ENCODE data around the gene ELP2. TPM values are rescaled to one million over a fixed set of nuclear protein-coding genes. Genes with fewer than 3 reads are reported as not detected.

The ELP2 gene
- total and polyA plus RNA-seq, 7 experiments from 2014 or later: 77.4 to 177 (median 123) TPM

GRCh38 chr18:36211612-36212065 lies 81.9 kb downstream of the ELP2 start:
- Mint-ChIP-seq H3K9me3 (peaks cover 0 to 8% (median 0%) of the 10 kb centered on the region in 11 donors), H3K4me3 (no peak overlapping the region), H3K27ac (no peak overlapping the region), H3K36me3 (no peaks in the 10 kb centered on the region), H3K27me3 (peaks cover 0 to 4% (median 0%) of the 10 kb centered on the region in 5 donors), H3K4me1 (no peaks in the 10 kb centered on the region)
- ATAC-seq (no peak), DNase-seq (no peak)
- ChIA-PET CTCF (no interaction called here), POLR2A (no interaction called here)
- no peaks in the 10 kb centered on the region for H3K27me3 ChIP-seq (ENCODE audit: control insufficient read depth in 2 of 2, insufficient read depth in 2 of 2, low read length in 2 of 2)
- H3K27ac ChIP-seq (ENCODE audit: low read depth, low read length): no peak overlapping the region
- no peaks in the 10 kb centered on the region for H3K36me3 ChIP-seq (ENCODE audit: control insufficient read depth in 2 of 3, insufficient read depth in 3 of 3, low read length in 3 of 3)
- no peak overlapping the region for H3K4me3 ChIP-seq (ENCODE audit: low read length)
- H3K4me1 ChIP-seq (ENCODE audit: control insufficient read depth in 2 of 2, insufficient read depth in 2 of 2, low read length in 2 of 2): no peaks in the 10 kb centered on the region
- H3K9me3 ChIP-seq (ENCODE audit: control insufficient read depth in 2 of 3, low read length in 3 of 3): no peaks in the 10 kb centered on the region
- intact Hi-C loops (cut with micrococcal nuclease): no loop called here

GRCh38 chr18:36212301-36213171 lies 82.8 kb downstream of the ELP2 start:
- CTCF ChIA-PET: no interaction called here
- Histone ChIP-seq H3K27me3 (ENCODE audit: control insufficient read depth in 2 of 2, insufficient read depth in 2 of 2, low read length in 2 of 2) (no peaks in the 10 kb centered on the region), H3K36me3 (ENCODE audit: control insufficient read depth in 2 of 3, insufficient read depth in 3 of 3, low read length in 3 of 3) (no peaks in the 10 kb centered on the region), H3K9me3 (ENCODE audit: control insufficient read depth in 2 of 3, low read length in 3 of 3) (no peaks in the 10 kb centered on the region), H3K4me1 (ENCODE audit: control insufficient read depth in 2 of 2, insufficient read depth in 2 of 2, low read length in 2 of 2) (no peaks in the 10 kb centered on the region), H3K27ac (ENCODE audit: low read depth, low read length) (no peak overlapping the region), H3K4me3 (ENCODE audit: low read length) (no peak overlapping the region)
- intact Hi-C loops (cut with micrococcal nuclease): no loop called here
- POLR2A ChIA-PET: no interaction called here
- DNase-seq (no peak), ATAC-seq (no peak)
- no peaks in the 10 kb centered on the region for H3K36me3 Mint-ChIP-seq
- no peak overlapping the region for H3K27ac Mint-ChIP-seq
- H3K27me3 Mint-ChIP-seq: peaks cover 0 to 4% (median 3%) of the 10 kb centered on the region in 5 donors
- H3K9me3 Mint-ChIP-seq: peaks cover 0 to 7% (median 0%) of the 10 kb centered on the region in 11 donors
- no peak overlapping the region for H3K4me3 Mint-ChIP-seq
- no peaks in the 10 kb centered on the region for H3K4me1 Mint-ChIP-seq

- Mint-ChIP-seq H3K36me3 (no peaks in the 10 kb centered on the region), H3K4me3 (no peak overlapping the region), H3K27me3 (peaks cover 0 to 4% (median 4%) of the 10 kb centered on the region in 5 donors), H3K4me1 (no peaks in the 10 kb centered on the region), H3K27ac (no peak overlapping the region), H3K9me3 (peaks cover 0 to 3% (median 0%) of the 10 kb centered on the region in 11 donors)
- H3K4me3 ChIP-seq (ENCODE audit: low read length): no peak overlapping the region
- no peaks in the 10 kb centered on the region for H3K36me3 ChIP-seq (ENCODE audit: control insufficient read depth in 2 of 3, insufficient read depth in 3 of 3, low read length in 3 of 3)
- no peaks in the 10 kb centered on the region for H3K4me1 ChIP-seq (ENCODE audit: control insufficient read depth in 2 of 2, insufficient read depth in 2 of 2, low read length in 2 of 2)
- ATAC-seq: no peak
- ChIA-PET POLR2A (no interaction called here), CTCF (no interaction called here)
- intact Hi-C loops (cut with micrococcal nuclease): no loop called here
- no peaks in the 10 kb centered on the region for H3K9me3 ChIP-seq (ENCODE audit: control insufficient read depth in 2 of 3, low read length in 3 of 3)
- no peak overlapping the region for H3K27ac ChIP-seq (ENCODE audit: low read depth, low read length)
- no peak for DNase-seq
- no peaks in the 10 kb centered on the region for H3K27me3 ChIP-seq (ENCODE audit: control insufficient read depth in 2 of 2, insufficient read depth in 2 of 2, low read length in 2 of 2)
Observed at GRCh38 chr18:36214811-36215210, 85.1 kb downstream of the ELP2 start.

- Histone ChIP-seq H3K27me3 (ENCODE audit: control insufficient read depth in 2 of 2, insufficient read depth in 2 of 2, low read length in 2 of 2) (no peaks in the 10 kb centered on the region), H3K4me3 (ENCODE audit: low read length) (no peak overlapping the region), H3K4me1 (ENCODE audit: control insufficient read depth in 2 of 2, insufficient read depth in 2 of 2, low read length in 2 of 2) (no peaks in the 10 kb centered on the region), H3K27ac (ENCODE audit: low read depth, low read length) (no peak overlapping the region), H3K36me3 (ENCODE audit: control insufficient read depth in 2 of 3, insufficient read depth in 3 of 3, low read length in 3 of 3) (no peaks in the 10 kb centered on the region), H3K9me3 (ENCODE audit: control insufficient read depth in 2 of 3, low read length in 3 of 3) (no peaks in the 10 kb centered on the region)
- intact Hi-C loops (cut with micrococcal nuclease): no loop called here
- no peaks in the 10 kb centered on the region for H3K4me1 Mint-ChIP-seq
- no peak for DNase-seq
- no peak for ATAC-seq
- H3K36me3 Mint-ChIP-seq: no peaks in the 10 kb centered on the region
- no peak overlapping the region for H3K4me3 Mint-ChIP-seq
- peaks cover 0 to 3% (median 0%) of the 10 kb centered on the region in 11 donors for H3K9me3 Mint-ChIP-seq
- ChIA-PET CTCF (no interaction called here), POLR2A (no interaction called here)
- no peak overlapping the region for H3K27ac Mint-ChIP-seq
- H3K27me3 Mint-ChIP-seq: peaks cover 0 to 6% (median 3%) of the 10 kb centered on the region in 5 donors
Observed at GRCh38 chr18:36215577-36215976, 85.9 kb downstream of the ELP2 start.

GRCh38 chr18:36217348-36217747 lies 87.6 kb downstream of the ELP2 start:
- CTCF ChIA-PET: no interaction called here

GRCh38 chr18:36229188-36229587 lies 99.5 kb downstream of the ELP2 start:
- intact Hi-C loops (cut with micrococcal nuclease): no loop called here
- H3K27ac Mint-ChIP-seq: no peak overlapping the region
- no peak overlapping the region for H3K4me3 Mint-ChIP-seq
- no peak overlapping the region for H3K4me3 ChIP-seq (ENCODE audit: low read length)
- no peaks in the 10 kb centered on the region for H3K27me3 ChIP-seq (ENCODE audit: control insufficient read depth in 2 of 2, insufficient read depth in 2 of 2, low read length in 2 of 2)
- H3K9me3 ChIP-seq (ENCODE audit: control insufficient read depth in 2 of 3, low read length in 3 of 3): peaks cover 0 to 6% (median 0%) of the 10 kb centered on the region in 3 experiments
- H3K36me3 Mint-ChIP-seq: peaks cover 0 to 19% (median 7%) of the 10 kb centered on the region in 5 donors
- H3K9me3 Mint-ChIP-seq: peaks cover 7 to 57% (median 36%) of the 10 kb centered on the region in 11 donors
- POLR2A ChIA-PET: no interaction called here
- H3K27me3 Mint-ChIP-seq: peaks cover 9 to 42% (median 22%) of the 10 kb centered on the region in 5 donors
- H3K27ac ChIP-seq (ENCODE audit: low read depth, low read length): no peak overlapping the region
- H3K4me1 Mint-ChIP-seq: no peaks in the 10 kb centered on the region
- ATAC-seq (no peak), DNase-seq (no peak)
- no peaks in the 10 kb centered on the region for H3K4me1 ChIP-seq (ENCODE audit: control insufficient read depth in 2 of 2, insufficient read depth in 2 of 2, low read length in 2 of 2)
- CTCF ChIA-PET: no interaction called here
- H3K36me3 ChIP-seq (ENCODE audit: control insufficient read depth in 2 of 3, insufficient read depth in 3 of 3, low read length in 3 of 3): no peaks in the 10 kb centered on the region

More at GRCh38 chr18:36217348-36217747, 87.6 kb downstream of the ELP2 start:
- Mint-ChIP-seq H3K27ac (no peak overlapping the region), H3K4me3 (no peak overlapping the region), H3K27me3 (peaks cover 0 to 6% (median 3%) of the 10 kb centered on the region in 5 donors), H3K4me1 (no peaks in the 10 kb centered on the region), H3K36me3 (no peaks in the 10 kb centered on the region), H3K9me3 (peaks cover 0 to 3% (median 0%) of the 10 kb centered on the region in 11 donors)
- DNase-seq (no peak), ATAC-seq (no peak)
- H3K27me3 ChIP-seq (ENCODE audit: control insufficient read depth in 2 of 2, insufficient read depth in 2 of 2, low read length in 2 of 2): no peaks in the 10 kb centered on the region
- H3K27ac ChIP-seq (ENCODE audit: low read depth, low read length): no peak overlapping the region
- H3K36me3 ChIP-seq (ENCODE audit: control insufficient read depth in 2 of 3, insufficient read depth in 3 of 3, low read length in 3 of 3): no peaks in the 10 kb centered on the region
- H3K9me3 ChIP-seq (ENCODE audit: control insufficient read depth in 2 of 3, low read length in 3 of 3): no peaks in the 10 kb centered on the region
- H3K4me3 ChIP-seq (ENCODE audit: low read length): no peak overlapping the region
- H3K4me1 ChIP-seq (ENCODE audit: control insufficient read depth in 2 of 2, insufficient read depth in 2 of 2, low read length in 2 of 2): no peaks in the 10 kb centered on the region
- POLR2A ChIA-PET: interaction anchor here (0.6 kb wide), 1 partner anchor 9 kb away, joined by 3 read pairs; no protein-coding TSS in a partner anchor
- intact Hi-C loops (cut with micrococcal nuclease): no loop called here
